ENCODE measurements around the gene MREG.

MREG gene

GRCh38 chr2:215979620-215980019 lies 33.7 kb downstream of the MREG start:
- no peak for TF ChIP-seq TAF1 (IDR thresholded peaks at IDR 0.05; ENCODE audit: low read depth)
- no peak for TF ChIP-seq FOXM1 (IDR thresholded peaks at IDR 0.05; ENCODE audit: borderline replicate concordance, low read depth)
- no peak for TF ChIP-seq USF1 (IDR thresholded peaks at IDR 0.05)
- TF ChIP-seq YY1 (IDR thresholded peaks at IDR 0.05; ENCODE audit: low read depth), result no peak
- no peak for TF ChIP-seq TEAD4 (IDR thresholded peaks at IDR 0.05)
- TF ChIP-seq, protein P1, sequence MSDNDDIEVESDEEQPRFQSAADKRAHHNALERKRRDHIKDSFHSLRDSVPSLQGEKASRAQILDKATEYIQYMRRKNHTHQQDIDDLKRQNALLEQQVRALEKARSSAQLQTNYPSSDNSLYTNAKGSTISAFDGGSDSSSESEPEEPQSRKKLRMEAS (IDR thresholded peaks at IDR 0.05), result no peak
- TF ChIP-seq TCF12 (IDR thresholded peaks at IDR 0.05; ENCODE audit: low read depth), result no peak
- TF ChIP-seq EP300 (IDR thresholded peaks at IDR 0.05; ENCODE audit: borderline replicate concordance), result no peak

DNA sequence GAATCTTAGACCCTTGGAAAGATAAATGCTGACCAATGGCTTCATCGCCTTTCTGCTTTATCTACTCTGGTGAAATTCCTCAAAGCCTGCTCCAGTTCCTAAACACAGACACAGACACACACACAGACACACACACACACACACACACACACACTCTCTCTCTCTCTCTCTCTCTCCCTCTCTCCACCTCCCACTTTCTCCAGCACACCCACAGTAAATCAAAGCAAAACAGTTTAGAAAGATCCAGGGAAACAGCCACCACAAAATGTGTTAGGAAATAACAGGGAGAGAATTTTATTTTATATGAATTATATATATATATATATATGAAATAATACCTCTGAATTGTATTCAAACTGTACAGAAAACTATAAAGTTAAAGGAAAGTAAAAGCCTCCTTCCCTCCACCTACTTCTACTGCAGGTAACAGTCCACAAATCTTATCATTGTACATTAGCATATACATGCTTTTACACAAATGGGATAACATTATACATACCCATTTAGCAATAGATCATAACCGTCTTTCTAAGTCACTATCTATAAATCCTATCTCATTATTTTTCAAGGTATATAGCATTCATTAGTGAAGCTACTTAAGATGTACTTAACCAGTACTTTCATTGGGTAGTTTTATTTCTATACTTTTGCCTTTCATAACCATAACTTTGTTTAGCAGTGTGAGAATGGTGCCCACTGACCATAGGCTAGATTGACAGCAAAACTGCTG lies 38.5 kb downstream of the MREG start:
- TF ChIP-seq YY1 (IDR thresholded peaks at IDR 0.05; ENCODE audit: low read depth), result no peak
- no peak for TF ChIP-seq RAD21 (IDR thresholded peaks at IDR 0.05; ENCODE audit: low read depth)
- no peak for TF ChIP-seq ZBTB7A (IDR thresholded peaks at IDR 0.05; ENCODE audit: low read depth)
- no peak for TF ChIP-seq EGR1 (IDR thresholded peaks at IDR 0.05)
- no peak for TF ChIP-seq FOXM1 (IDR thresholded peaks at IDR 0.05; ENCODE audit: borderline replicate concordance, low read depth)

GRCh38 chr2:215973954-215974699 lies 39.2 kb downstream of the MREG start:
- TF ChIP-seq CEBPB (IDR thresholded peaks at IDR 0.05) (peak; percentile 85), CREB1 (IDR thresholded peaks at IDR 0.05; ENCODE audit: low read depth) (no peak)

GRCh38 chr2:215973145-215973792 lies 40.1 kb downstream of the MREG start:
- TF ChIP-seq YY1 (IDR thresholded peaks at IDR 0.05; ENCODE audit: low read depth) (no peak), CEBPB (IDR thresholded peaks at IDR 0.05) (no peak), ZBTB7A (IDR thresholded peaks at IDR 0.05; ENCODE audit: low read depth) (no peak), TCF12 (IDR thresholded peaks at IDR 0.05; ENCODE audit: low read depth) (no peak), EGR1 (IDR thresholded peaks at IDR 0.05) (no peak), TAF1 (IDR thresholded peaks at IDR 0.05; ENCODE audit: low read depth) (no peak), FOXM1 (IDR thresholded peaks at IDR 0.05; ENCODE audit: borderline replicate concordance, low read depth) (no peak), RAD21 (IDR thresholded peaks at IDR 0.05; ENCODE audit: low read depth) (no peak), CREB1 (IDR thresholded peaks at IDR 0.05; ENCODE audit: low read depth) (no peak), REST (IDR thresholded peaks at IDR 0.05; ENCODE audit: low read depth) (no peak), USF1 (IDR thresholded peaks at IDR 0.05) (no peak), EP300 (IDR thresholded peaks at IDR 0.05; ENCODE audit: borderline replicate concordance) (no peak), TEAD4 (IDR thresholded peaks at IDR 0.05) (no peak), NFIC (IDR thresholded peaks at IDR 0.05) (no peak)
- TF ChIP-seq, protein P1 (IDR thresholded peaks at IDR 0.05), result no peak

DNA sequence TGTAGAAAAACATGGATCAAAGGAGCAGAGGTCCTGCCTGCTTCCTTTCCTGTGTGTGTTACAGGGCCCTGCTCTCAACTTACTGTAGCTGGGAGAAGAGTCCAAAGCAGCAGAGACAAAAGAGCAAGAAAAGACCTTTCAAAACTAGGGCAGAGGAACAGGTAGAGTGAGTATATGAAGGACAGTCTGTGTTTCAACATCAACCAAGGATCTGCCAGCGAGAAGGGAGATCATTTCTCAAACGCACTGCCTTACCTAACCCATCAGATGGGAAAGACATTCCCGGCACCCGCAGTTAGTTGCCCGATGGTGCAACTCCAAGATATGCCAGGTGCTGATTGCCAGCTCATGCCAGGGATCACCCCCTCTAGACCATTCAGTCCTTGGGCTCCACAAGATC lies 41.7 kb downstream of the MREG start:
- no peak for TF ChIP-seq TCF12 (IDR thresholded peaks at IDR 0.05; ENCODE audit: low read depth)
- no peak for TF ChIP-seq REST (IDR thresholded peaks at IDR 0.05; ENCODE audit: low read depth)
- TF ChIP-seq YY1 (IDR thresholded peaks at IDR 0.05; ENCODE audit: low read depth), result no peak
- TF ChIP-seq EP300 (IDR thresholded peaks at IDR 0.05; ENCODE audit: borderline replicate concordance), result no peak
- no peak for TF ChIP-seq FOXM1 (IDR thresholded peaks at IDR 0.05; ENCODE audit: borderline replicate concordance, low read depth)
- TF ChIP-seq EGR1 (IDR thresholded peaks at IDR 0.05), result no peak
- no peak for TF ChIP-seq CEBPB (IDR thresholded peaks at IDR 0.05)
- TF ChIP-seq USF1 (IDR thresholded peaks at IDR 0.05), result no peak
- no peak for TF ChIP-seq ZBTB7A (IDR thresholded peaks at IDR 0.05; ENCODE audit: low read depth)
- TF ChIP-seq NFIC (IDR thresholded peaks at IDR 0.05), result no peak
